ENCODE measurements around the gene KRABD2.

KRABD2 gene

GRCh38 chr17:8327303-8327649 lies 49.2 kb downstream of the KRABD2 start:
- no peak for TF ChIP-seq CTCF (conservative IDR thresholded peaks at IDR 0.05)
- H3K27ac ChIP-seq, result no peak overlapping the region
